WTC11 (cell line): ENCODE results near the gene PPP1R14C.

Experiments
- ETV6 ChIP-seq: sonication (generic); formaldehyde crosslinking; IDR thresholded peaks from 2 replicates; pipeline ENCODE4 v1.8.1; 2022; ENCODE audit warnings: mild to moderate bottlenecking, missing genetic modification reagents
- FOXJ3 ChIP-seq: sonication (generic); formaldehyde crosslinking; IDR thresholded peaks from 2 replicates; pipeline ENCODE4 v1.9.0; 2021; ENCODE audit warnings: missing genetic modification reagents, mild to moderate bottlenecking, borderline replicate concordance
- RELA ChIP-seq: sonication (generic); formaldehyde crosslinking; IDR thresholded peaks from 2 replicates; pipeline ENCODE4 v1.8.1; 2022; ENCODE audit warnings: missing genetic modification reagents, mild to moderate bottlenecking, borderline replicate concordance
- TF ChIP-seq, protein P1 (sequence below): fragments of 200-600 bp; IDR thresholded peaks from 2 replicates; pipeline ENCODE4 v1.8.0; 2022; ENCODE audit warnings: antibody characterized with exemption
- TF ChIP-seq, protein P2 (sequence below): sonication (generic); formaldehyde crosslinking; IDR thresholded peaks from 2 replicates; pipeline ENCODE4 v1.8.1; 2023; ENCODE audit warnings: mild to moderate bottlenecking, missing genetic modification reagents, moderate library complexity

DNA sequence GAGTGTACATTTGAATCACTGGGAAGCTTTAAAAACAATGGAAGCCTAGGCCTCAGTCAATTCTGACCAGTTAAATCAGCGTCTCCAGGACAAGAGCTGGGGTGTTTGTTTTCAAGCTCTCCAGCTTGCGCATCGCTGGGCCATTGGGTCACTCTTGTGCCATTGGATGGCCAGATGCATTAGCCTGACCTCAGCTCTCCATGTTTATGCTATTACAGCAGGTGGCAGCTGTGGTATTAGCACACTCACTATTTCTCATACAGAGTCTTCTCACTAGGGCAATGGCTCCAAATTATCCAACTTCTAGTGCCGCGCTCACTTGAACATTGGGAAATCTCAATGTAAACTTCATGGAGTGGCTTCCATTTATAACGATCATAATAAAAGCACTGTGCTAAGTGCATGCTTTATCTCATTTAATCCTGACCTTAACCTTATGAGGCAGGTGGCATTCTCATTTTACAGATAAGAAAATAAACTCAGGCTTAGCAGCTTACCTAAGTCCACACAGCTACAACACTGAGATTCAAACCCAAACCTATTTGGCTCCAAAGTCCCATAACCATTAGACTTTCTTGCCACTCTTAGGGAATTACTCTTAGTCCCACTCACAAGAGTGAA is 108.8 kb downstream of the PPP1R14C start:
- TF ChIP-seq FOXJ3 (CRISPR knock-in tag) (no peak), ETV6 (CRISPR knock-in tag) (no peak), RELA (CRISPR knock-in tag) (no peak)
- TF ChIP-seq, protein P1, sequence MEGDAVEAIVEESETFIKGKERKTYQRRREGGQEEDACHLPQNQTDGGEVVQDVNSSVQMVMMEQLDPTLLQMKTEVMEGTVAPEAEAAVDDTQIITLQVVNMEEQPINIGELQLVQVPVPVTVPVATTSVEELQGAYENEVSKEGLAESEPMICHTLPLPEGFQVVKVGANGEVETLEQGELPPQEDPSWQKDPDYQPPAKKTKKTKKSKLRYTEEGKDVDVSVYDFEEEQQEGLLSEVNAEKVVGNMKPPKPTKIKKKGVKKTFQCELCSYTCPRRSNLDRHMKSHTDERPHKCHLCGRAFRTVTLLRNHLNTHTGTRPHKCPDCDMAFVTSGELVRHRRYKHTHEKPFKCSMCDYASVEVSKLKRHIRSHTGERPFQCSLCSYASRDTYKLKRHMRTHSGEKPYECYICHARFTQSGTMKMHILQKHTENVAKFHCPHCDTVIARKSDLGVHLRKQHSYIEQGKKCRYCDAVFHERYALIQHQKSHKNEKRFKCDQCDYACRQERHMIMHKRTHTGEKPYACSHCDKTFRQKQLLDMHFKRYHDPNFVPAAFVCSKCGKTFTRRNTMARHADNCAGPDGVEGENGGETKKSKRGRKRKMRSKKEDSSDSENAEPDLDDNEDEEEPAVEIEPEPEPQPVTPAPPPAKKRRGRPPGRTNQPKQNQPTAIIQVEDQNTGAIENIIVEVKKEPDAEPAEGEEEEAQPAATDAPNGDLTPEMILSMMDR, result no peak
- TF ChIP-seq, protein P2, sequence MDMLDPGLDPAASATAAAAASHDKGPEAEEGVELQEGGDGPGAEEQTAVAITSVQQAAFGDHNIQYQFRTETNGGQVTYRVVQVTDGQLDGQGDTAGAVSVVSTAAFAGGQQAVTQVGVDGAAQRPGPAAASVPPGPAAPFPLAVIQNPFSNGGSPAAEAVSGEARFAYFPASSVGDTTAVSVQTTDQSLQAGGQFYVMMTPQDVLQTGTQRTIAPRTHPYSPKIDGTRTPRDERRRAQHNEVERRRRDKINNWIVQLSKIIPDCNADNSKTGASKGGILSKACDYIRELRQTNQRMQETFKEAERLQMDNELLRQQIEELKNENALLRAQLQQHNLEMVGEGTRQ (CRISPR knock-in tag), result no peak
